SU-DHL-6 (cell line): ENCODE data around the gene ZNF618.

Experiments used
- H2AFZ ChIP-seq: fragments of 200-600 bp; sonication (generic); 2 replicates; pipeline ENCODE4 v1.6.1; 2014; ENCODE audit warnings: low read depth, mild to moderate bottlenecking, moderate library complexity, mixed read lengths, antibody characterized with exemption, low read length; ENCODE audit not compliant: severe bottlenecking
- H3F3A ChIP-seq: fragments of 200-600 bp; shearing (Covaris generic); 2 replicates; pipeline ENCODE4 v1.6.0; 2016; ENCODE audit warnings: antibody characterized with exemption, mild to moderate bottlenecking; ENCODE audit not compliant: insufficient read depth
- H3K27ac ChIP-seq: fragments of 200-600 bp; sonication (generic); 2 replicates; pipeline ENCODE4 v1.5.1; 2016; ENCODE audit warnings: low read depth, mild to moderate bottlenecking, low read length, moderate library complexity, mixed read lengths
- H3K27me3 ChIP-seq: fragments of 200-600 bp; sonication (generic), shearing (Covaris generic); 2 replicates; pipeline ENCODE4 v1.6.0; 2014; ENCODE audit warnings: mild to moderate bottlenecking, low read length
- H3K36me3 ChIP-seq: fragments of 200-600 bp; sonication (generic); 2 replicates; pipeline ENCODE4 v1.6.1; 2014; ENCODE audit warnings: mild to moderate bottlenecking, low read length, mixed read lengths
- H3K4me2 ChIP-seq: fragments of 300-600, 200-600 bp; shearing (Covaris generic), sonication (generic); 2 replicates; pipeline ENCODE4 v1.6.0; 2014; ENCODE audit warnings: low read length, low read depth, mild to moderate bottlenecking; ENCODE audit not compliant: poor library complexity, severe bottlenecking
- H3K4me3 ChIP-seq: fragments of 200-600 bp; sonication (generic); 2 replicates; pipeline ENCODE4 v1.5.1; 2014; ENCODE audit warnings: antibody characterized with exemption, low read length, mild to moderate bottlenecking, mixed read lengths; ENCODE audit not compliant: insufficient read depth, poor library complexity, severe bottlenecking
- H3K79me2 ChIP-seq: fragments of 200-600 bp; sonication (generic); 2 replicates; pipeline ENCODE4 v1.6.1; 2014; ENCODE audit warnings: mild to moderate bottlenecking, low read length, moderate library complexity; ENCODE audit not compliant: insufficient read depth
- H3K9ac ChIP-seq: fragments of 200-600 bp; sonication (generic); 2 replicates; pipeline ENCODE4 v1.7.0; 2014; ENCODE audit warnings: mild to moderate bottlenecking, low read length
- H3K9me2 ChIP-seq: fragments of 200-600 bp; sonication (generic); replicated peaks from 2 replicates; pipeline ENCODE4 v1.6.1; 2014; ENCODE audit warnings: low read length; ENCODE audit not compliant: insufficient read depth
- H3K9me3 ChIP-seq: fragments of 200-600 bp; sonication (generic); 2 replicates; pipeline ENCODE4 v1.6.1; 2014; ENCODE audit warnings: low read length, mixed read lengths; ENCODE audit not compliant: insufficient read depth
- H4K20me1 ChIP-seq: fragments of 200-600 bp; sonication (generic); 2 replicates; pipeline ENCODE4 v1.6.1; 2014; ENCODE audit warnings: low read depth, mild to moderate bottlenecking, antibody characterized with exemption, low read length, moderate library complexity, mixed read lengths
- EZH2phosphoT487 ChIP-seq: fragments of 200-600 bp; sonication (generic), shearing (Covaris generic); conservative IDR thresholded peaks from 2 replicates; pipeline ENCODE4 v1.6.1; 2018; ENCODE audit warnings: mild to moderate bottlenecking, antibody characterized with exemption, low read length, moderate library complexity, mixed read lengths
- TF ChIP-seq, protein P1 (sequence below): fragments of 200-600 bp; sonication (generic); IDR thresholded peaks from one replicate; pipeline ENCODE4 v1.5.1; 2017; ENCODE audit warnings: antibody characterized with exemption, mild to moderate bottlenecking, low read length, moderate library complexity; ENCODE audit not compliant: insufficient read depth, poor library complexity, severe bottlenecking

ZNF618 gene

GRCh38 chr9:113957351-113957750, 81.2 kb downstream of the ZNF618 start:
- Histone ChIP-seq H3K36me3 (no peaks in the 10 kb centered on the region), H4K20me1 (no peaks in the 10 kb centered on the region), H3K27me3 (no peaks in the 10 kb centered on the region), H3K9me3 (no peaks in the 10 kb centered on the region), H3K4me3 (no peak overlapping the region), H3K4me2 (no peak overlapping the region), H3K27ac (no peak overlapping the region), H3K9ac (no peak overlapping the region), H2AFZ (no peak overlapping the region), H3K9me2 (no peaks in the 10 kb centered on the region), H3K79me2 (no peaks in the 10 kb centered on the region), H3F3A (no peaks in the 10 kb centered on the region)
- TF ChIP-seq, protein P1, sequence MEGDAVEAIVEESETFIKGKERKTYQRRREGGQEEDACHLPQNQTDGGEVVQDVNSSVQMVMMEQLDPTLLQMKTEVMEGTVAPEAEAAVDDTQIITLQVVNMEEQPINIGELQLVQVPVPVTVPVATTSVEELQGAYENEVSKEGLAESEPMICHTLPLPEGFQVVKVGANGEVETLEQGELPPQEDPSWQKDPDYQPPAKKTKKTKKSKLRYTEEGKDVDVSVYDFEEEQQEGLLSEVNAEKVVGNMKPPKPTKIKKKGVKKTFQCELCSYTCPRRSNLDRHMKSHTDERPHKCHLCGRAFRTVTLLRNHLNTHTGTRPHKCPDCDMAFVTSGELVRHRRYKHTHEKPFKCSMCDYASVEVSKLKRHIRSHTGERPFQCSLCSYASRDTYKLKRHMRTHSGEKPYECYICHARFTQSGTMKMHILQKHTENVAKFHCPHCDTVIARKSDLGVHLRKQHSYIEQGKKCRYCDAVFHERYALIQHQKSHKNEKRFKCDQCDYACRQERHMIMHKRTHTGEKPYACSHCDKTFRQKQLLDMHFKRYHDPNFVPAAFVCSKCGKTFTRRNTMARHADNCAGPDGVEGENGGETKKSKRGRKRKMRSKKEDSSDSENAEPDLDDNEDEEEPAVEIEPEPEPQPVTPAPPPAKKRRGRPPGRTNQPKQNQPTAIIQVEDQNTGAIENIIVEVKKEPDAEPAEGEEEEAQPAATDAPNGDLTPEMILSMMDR: no peak
- TF ChIP-seq EZH2phosphoT487: no peak

GRCh38 chr9:113957821-113958341, 81.8 kb downstream of the ZNF618 start:
- H3K79me2 ChIP-seq: no peaks in the 10 kb centered on the region
- H3K4me2 ChIP-seq: no peak overlapping the region
- H3K9me2 ChIP-seq: no peaks in the 10 kb centered on the region
- no peaks in the 10 kb centered on the region for H4K20me1 ChIP-seq
- no peak overlapping the region for H2AFZ ChIP-seq
- no peaks in the 10 kb centered on the region for H3K9me3 ChIP-seq
- no peak overlapping the region for H3K4me3 ChIP-seq
- H3K36me3 ChIP-seq: no peaks in the 10 kb centered on the region
- H3K27ac ChIP-seq: no peak overlapping the region
- H3F3A ChIP-seq: no peaks in the 10 kb centered on the region
- no peak overlapping the region for H3K9ac ChIP-seq
- no peaks in the 10 kb centered on the region for H3K27me3 ChIP-seq
- no peak for TF ChIP-seq EZH2phosphoT487
- TF ChIP-seq, protein P1: no peak

GRCh38 chr9:113958556-113958955, 82.4 kb downstream of the ZNF618 start:
- Histone ChIP-seq H3K79me2 (no peaks in the 10 kb centered on the region), H2AFZ (no peak overlapping the region), H3K27ac (no peak overlapping the region), H3K27me3 (no peaks in the 10 kb centered on the region), H3K9me2 (no peaks in the 10 kb centered on the region), H3K4me3 (no peak overlapping the region), H3K36me3 (no peaks in the 10 kb centered on the region), H4K20me1 (no peaks in the 10 kb centered on the region), H3K9ac (no peak overlapping the region), H3K4me2 (no peak overlapping the region), H3F3A (no peaks in the 10 kb centered on the region), H3K9me3 (no peaks in the 10 kb centered on the region)
- no peak for TF ChIP-seq EZH2phosphoT487
- TF ChIP-seq, protein P1: no peak
